Gastrocnemius medialis (tissue), 4 donors: ENCODE results near the gene ACOXL.

Experiments used
- CTCF ChIP-seq, 5 experiments: fragments of 450-650 bp in 3 of 5; fragments of 200-600 bp in 2 of 5; sonication (generic) in 2 of 5; IDR thresholded peaks in 4 of 5; conservative IDR thresholded peaks in 1 of 5; 1 replicate in 4 of 5; 2 replicates in 1 of 5; pipeline ENCODE4 v1.5.1; 2016 to 2019; ENCODE audit warnings: antibody characterized with exemption in 5 of 5, mild to moderate bottlenecking in 3 of 5, moderate library complexity in 3 of 5
- POLR2A ChIP-seq, 2 donors: fragments of 450-650 bp; IDR thresholded peaks; one replicate each; pipeline ENCODE4 v1.6.1; 2017; ENCODE audit warnings: antibody characterized with exemption in 2 of 2, mild to moderate bottlenecking in 2 of 2, moderate library complexity in 2 of 2

- TF ChIP-seq CTCF (IDR thresholded peaks at IDR 0.05 in 4 of 5, conservative IDR thresholded peaks at IDR 0.05 in 1 of 5) = no peak
- no peak for TF ChIP-seq POLR2A (IDR thresholded peaks at IDR 0.05)
These were observed 424.2 kb downstream of the ACOXL start for GRCh38 chr2:111156529-111156928.
